GM12865 (cell line): Measurements from ENCODE around the gene ACOT7.

Source experiments
- DNase-seq: peaks from one replicate; pipeline ENCODE4 v3.0.0; 2010; ENCODE audit warnings: low read depth
- H3K4me3 ChIP-seq: 2 replicates; pipeline ENCODE4 v1.5.1; 2011; ENCODE audit warnings: mild to moderate bottlenecking, low read depth, low read length, control low read depth
- TF ChIP-seq, protein P1 (sequence below): IDR thresholded peaks from 2 replicates; pipeline ENCODE4 v1.5.1; 2011; ENCODE audit warnings: low read length, control low read depth, low read depth, inconsistent platforms; ENCODE audit not compliant: insufficient read depth; ENCODE audit errors: missing control alignments

The ACOT7 gene

DNA sequence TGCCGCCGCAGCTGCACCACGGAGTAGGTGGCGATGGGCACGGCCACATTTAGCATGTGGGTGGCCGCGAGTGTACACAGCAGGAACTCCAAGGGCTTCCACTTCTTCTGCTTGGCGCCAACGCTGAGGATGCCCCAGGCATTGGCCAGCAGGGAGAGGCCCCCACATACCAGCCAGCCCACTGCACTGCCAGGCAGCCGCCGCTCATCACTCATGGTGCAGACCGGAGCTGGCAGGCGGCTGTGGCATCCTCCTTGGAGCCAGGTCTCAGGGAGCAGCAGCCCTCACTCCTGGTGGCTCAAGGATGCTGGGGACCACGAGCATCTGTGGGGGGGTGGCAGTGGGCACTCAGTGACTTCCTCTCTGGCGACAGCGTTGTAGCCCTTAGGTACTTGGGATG, 138.9 kb downstream of the ACOT7 start:
- no peak overlapping the region for H3K4me3 ChIP-seq
- DNase-seq, result no peak
- TF ChIP-seq, protein P1, sequence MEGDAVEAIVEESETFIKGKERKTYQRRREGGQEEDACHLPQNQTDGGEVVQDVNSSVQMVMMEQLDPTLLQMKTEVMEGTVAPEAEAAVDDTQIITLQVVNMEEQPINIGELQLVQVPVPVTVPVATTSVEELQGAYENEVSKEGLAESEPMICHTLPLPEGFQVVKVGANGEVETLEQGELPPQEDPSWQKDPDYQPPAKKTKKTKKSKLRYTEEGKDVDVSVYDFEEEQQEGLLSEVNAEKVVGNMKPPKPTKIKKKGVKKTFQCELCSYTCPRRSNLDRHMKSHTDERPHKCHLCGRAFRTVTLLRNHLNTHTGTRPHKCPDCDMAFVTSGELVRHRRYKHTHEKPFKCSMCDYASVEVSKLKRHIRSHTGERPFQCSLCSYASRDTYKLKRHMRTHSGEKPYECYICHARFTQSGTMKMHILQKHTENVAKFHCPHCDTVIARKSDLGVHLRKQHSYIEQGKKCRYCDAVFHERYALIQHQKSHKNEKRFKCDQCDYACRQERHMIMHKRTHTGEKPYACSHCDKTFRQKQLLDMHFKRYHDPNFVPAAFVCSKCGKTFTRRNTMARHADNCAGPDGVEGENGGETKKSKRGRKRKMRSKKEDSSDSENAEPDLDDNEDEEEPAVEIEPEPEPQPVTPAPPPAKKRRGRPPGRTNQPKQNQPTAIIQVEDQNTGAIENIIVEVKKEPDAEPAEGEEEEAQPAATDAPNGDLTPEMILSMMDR, result no peak

DNA sequence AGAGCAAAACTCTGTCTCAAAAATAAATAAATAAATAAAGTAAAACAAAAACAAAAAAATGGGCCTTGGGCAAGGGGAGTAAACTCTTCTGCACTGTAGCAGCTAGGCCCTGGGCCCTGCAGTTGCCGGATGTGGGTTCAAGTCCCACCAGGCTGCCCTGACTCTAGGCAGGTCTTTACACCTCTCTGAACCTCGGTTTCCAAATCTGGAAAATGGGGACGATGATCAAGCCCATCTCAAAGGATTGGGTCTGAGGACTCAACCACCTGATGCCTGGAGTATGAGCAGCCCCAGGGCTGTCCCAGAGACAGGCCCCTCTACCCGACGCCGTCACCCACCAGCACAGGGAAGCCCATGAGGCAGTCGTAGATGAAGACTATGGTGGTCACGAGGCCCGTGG, 140.2 kb downstream of the ACOT7 start:
- TF ChIP-seq, protein P1, result no peak
- DNase-seq, result no peak
- no peak overlapping the region for H3K4me3 ChIP-seq

DNA sequence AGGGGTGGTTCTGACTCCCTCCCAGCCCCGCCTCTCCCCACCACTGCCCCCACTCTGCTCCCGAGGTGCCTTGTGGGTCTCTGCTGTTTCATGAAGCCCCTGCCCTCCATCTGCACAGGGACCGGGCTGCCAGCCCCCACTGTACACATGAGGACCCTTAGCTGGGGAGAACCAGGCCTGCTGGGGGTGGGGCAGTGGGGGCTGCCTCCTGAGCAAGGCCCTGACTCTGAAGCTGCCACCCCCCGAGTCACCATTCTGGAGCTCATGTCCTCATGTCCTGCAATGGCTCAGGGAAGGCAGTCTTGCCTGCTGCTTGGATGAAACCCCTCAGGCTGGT, 141.2 kb downstream of the ACOT7 start:
- DNase-seq, result no peak
- no peak overlapping the region for H3K4me3 ChIP-seq
- TF ChIP-seq, protein P1, result no peak

DNA sequence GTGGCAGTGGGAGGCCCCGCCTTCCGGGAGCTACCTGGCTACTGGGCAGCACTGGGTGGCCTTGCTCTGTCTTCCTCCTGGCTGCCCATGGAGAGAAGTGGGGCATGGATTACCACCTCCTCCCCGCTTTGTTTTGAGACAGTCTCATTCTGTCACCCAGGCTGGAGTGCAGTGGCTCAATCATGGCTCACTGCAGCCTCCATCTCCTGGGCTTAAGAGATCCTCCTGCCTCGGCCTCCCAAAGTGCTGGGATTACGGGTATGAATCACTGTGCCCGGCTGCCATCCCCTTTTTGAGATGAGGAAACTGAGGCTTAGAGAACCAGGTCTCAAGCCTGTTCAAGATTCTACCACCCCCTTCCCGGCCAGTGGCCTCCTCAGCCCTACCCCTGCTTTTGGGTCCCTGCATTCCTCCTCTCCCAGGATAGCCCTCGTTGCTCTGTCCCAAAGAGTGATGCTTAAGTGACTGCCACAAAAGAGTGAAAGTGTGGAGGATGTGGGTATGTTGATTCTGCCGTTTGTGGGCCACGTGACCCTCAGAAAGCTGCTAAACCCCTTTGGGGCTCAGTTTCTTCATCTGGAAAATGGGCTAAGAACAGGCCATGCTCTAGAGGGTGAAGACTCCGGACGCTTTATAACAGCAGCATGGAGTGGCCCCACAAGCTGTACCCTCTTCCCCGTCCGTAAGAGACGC, 141.7 kb downstream of the ACOT7 start:
- no peak for DNase-seq
- no peak overlapping the region for H3K4me3 ChIP-seq
- TF ChIP-seq, protein P1, result no peak

DNA sequence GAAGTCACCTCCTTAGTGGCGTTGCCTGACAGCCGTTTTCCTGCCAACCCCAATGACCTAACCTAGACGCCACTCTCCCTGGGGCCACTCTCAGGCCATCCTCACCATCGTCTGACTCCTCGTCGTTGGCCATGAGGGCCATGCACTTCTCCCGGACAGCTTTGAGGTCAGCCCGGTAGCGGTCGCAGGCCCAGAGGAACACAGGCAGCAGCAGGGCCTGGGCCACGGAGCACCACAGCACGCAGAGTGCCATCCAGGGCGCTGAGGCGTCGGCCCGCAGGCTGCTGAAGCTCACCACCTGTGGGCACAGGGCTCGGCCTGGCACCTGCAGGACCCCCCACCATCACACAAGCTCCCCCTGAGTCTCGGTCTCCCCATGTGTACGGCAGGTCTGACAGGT, 142.3 kb downstream of the ACOT7 start:
- H3K4me3 ChIP-seq, result no peak overlapping the region
- TF ChIP-seq, protein P1, result no peak
- no peak for DNase-seq

DNA sequence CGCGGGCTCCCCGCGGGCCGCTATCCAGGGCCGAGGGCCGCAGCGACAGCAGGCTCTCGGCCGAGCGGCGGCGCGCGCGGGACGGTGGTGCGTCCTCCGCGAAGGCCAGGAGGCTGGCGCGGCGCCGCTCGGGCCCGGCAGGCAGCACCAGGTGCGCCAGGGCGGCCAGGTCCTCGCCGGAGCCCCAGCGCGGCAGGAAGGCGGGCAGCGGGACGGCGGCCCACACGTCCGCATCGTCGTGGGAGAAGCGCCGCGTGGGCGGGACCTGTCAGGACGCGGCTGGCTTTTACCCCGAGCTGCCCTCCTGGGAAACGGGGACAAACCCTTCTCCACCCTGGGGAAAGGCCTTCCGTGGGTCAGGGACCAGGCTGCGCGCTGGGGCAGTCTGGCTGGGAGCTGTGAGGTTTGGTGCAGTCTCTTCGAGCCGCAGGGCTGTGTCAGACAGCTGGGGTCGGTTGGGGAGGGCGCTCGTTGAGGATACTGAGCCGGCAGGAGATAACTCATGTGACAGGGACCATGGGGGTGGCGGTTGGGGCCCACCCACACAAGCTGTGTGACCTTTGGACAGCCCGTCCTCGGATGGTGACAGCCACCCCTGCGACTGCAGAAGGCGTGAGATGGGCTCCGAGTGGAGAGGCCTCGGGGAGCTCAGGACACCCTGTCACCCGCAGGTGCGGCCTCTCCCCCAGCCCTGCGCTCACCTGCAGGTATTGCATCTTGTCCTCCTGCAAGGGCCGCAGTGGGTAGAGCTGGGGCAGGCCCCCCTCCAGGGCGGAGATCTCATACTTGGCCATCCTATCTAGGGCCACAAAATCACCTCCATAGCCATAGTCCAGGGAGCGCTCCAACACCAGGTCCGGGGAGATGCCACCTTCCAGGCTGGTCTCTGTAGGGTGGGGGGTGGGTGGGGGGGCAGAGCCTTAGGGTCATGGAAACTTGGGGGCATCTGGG, 143.6 kb downstream of the ACOT7 start:
- TF ChIP-seq, protein P1, result no peak
- DNase-seq, result no peak
- H3K4me3 ChIP-seq, result no peak overlapping the region
